Measurements from ENCODE around the gene CA14.
"Not testable (repeated sequence)": the region's sequence is repeated elsewhere in the genome, so short reads cannot be mapped to it uniquely, and the experiment has no call there.

Gene CA14

DNA sequence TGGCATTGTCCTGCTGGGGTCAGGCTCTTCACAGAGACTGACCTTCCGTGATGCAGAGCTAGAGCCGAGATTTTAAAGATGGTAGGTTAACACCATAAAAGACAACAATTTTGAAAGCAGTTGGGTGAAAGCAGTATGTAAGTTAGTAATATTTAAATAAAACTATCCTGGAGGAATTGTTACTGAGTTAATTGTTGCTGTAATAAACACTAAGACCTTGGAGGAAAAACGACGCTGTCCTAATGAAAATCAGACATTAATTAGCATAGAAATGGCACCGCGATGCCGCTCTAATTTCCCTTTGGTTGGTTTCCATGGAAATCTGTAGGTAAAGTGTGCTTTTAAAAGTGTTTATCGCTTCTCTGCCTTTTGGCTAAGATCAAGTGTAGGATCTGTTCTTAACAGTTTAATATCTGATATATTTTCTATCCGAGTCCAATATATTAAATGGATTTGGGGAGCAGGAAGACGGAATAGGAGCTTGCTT is 20.9 kb upstream of the CA14 start:
- no peak for DNase-seq

DNA sequence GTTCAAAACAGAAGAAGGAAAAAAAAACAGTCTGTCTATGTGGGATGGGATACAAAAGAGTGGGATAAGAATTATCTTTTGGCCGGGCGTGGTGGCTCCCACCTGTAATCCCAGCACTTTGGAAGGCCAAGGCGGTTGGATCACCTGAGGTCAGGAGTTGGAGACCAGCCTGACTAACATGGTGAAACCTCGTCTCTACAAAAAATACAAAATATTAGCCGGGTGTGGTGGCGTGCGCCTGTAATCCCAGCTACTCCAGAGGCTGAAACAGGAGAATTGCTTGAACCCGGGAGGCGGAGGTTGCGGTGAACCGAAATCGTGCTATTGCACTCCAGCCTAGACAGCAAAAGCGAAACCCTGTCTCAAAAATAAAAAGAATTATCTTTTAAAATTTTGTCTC is 20.4 kb upstream of the CA14 start:
- not testable (repeated sequence) for DNase-seq

DNA sequence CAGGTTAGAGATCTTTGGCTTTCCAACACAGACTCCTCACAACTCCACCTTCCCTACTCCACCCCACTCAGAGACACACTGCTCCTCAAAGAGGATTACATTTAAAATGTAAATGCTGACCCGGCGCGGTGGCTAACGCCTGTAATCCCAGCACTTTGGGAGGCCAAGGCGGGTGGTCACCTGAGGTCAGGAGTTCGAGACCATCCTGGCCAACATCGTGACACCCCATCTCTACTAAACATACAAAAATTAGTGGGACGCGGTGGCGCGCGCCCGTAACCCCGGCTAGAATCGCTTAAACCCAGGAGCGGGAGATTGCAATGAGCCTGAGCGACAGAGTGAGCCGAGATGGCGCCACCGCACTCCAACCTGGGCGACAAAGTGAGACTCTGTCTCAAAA is 19.8 kb upstream of the CA14 start:
- no peak for DNase-seq

DNA sequence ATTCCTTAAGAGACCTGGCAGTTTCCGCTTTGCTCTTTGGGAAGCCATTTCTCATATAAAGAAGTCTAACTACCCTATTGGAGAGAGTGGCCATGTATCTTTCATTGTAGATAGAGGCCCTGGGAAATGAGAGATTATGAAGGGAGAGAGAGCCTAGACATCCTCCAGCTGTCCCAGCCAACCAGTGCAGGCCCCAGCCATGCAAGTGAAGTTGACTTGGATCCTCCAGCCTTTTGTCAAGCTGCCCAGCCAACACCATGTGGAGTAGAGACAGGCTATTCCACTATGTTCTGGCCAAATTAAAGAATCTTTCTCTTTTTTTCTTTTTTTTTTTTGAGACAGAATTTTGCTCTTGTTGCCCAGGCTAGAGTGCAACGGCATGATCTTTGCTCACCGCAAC is 14.6 kb upstream of the CA14 start:
- no peak for DNase-seq

DNA sequence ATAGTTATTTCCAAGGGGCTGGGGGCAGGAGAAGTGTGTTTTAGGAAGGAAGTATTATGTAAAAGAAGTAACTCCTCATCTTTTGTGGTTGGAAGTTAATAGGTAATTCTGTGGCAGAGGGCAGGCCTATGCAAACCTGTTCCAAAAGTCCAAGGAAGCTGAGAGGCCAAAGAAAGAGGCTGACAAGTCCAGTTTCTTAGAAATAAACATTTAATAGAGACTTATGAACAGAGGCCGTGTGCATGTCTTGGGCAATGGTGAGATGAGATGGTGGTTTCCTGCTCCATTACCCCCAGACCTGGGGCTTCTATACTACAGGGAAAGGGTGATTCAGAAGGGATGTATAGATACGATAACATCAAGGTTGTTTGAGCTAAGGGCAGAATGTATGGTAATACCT is 7.6 kb upstream of the CA14 start:
- no peak for DNase-seq

DNA sequence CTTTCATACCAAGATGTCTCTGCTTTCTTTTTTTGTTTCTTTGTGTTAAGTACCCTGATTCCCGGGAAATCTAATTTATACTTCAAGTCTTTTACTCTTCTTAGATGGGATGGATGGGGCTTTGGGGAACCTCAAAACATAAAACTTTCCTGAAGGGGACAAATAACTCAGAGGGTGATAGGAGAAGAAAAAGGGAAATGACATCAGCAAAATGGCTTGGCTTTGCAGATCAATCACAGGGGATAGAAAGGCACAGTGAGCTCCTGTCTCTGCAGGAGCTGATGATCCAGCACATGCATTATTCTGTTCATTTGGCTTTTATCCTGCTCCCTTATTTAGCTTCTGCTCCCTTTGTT is 1.4 kb upstream of the CA14 start:
- DNase-seq = no peak

DNA sequence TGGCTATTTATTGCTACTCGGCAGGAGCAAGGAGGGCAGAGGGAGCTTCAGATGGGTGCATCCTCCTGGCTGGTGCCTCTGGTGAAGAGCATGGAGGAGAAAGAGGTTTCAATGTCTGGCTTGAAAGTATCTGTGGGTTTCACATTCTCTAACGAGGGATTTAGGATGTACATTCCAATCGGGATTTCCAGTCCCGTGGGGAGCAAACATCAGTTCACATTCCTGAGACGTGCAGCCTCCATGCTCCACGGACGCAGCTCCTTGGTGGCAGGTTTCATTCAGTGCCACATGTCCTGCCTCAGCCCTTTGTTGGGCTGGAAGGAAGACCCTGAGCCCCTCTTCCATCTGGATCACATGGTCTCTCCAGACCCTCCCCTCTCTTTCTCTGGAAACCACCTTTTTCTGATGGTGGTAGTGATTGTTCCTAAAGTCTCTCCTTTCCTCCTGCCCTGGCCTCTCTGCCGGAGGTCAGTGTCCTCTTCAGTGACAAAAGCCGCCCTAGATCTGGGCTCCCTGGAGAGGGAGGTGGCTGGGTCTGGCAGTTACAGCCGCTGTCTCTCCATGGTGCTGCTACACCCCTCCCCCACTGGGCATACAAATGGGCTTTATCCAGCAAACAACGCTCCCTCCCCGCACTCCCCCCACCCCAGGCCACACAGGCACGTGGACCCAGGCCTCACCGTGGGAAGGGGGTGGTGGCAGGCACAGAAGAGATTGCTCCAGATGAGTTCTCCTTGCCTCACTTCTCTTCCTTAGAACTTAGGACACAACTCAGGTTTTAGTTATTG is 826 bp upstream of the CA14 start:
- no peak for DNase-seq

DNA sequence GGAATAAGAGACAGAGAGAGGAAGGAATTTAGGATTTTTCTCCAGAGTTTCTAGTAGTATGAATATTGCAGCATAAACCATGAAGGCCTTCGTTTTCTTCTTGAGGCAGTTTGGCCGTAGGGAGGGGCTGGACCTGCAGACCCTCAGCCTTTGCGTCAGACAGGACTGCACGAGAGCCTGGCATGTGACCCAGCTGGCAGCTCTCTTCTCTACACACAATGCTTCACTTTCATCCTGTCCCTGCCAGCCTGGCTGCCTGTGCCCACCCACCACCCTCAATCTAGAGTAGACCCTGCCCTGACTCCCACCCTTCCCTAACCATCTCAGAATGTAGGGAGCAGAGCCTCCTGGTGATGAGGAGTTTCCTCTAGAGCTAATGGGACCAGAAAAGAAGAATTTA is 1.6 kb downstream of the CA14 start:
- no peak for DNase-seq

DNA sequence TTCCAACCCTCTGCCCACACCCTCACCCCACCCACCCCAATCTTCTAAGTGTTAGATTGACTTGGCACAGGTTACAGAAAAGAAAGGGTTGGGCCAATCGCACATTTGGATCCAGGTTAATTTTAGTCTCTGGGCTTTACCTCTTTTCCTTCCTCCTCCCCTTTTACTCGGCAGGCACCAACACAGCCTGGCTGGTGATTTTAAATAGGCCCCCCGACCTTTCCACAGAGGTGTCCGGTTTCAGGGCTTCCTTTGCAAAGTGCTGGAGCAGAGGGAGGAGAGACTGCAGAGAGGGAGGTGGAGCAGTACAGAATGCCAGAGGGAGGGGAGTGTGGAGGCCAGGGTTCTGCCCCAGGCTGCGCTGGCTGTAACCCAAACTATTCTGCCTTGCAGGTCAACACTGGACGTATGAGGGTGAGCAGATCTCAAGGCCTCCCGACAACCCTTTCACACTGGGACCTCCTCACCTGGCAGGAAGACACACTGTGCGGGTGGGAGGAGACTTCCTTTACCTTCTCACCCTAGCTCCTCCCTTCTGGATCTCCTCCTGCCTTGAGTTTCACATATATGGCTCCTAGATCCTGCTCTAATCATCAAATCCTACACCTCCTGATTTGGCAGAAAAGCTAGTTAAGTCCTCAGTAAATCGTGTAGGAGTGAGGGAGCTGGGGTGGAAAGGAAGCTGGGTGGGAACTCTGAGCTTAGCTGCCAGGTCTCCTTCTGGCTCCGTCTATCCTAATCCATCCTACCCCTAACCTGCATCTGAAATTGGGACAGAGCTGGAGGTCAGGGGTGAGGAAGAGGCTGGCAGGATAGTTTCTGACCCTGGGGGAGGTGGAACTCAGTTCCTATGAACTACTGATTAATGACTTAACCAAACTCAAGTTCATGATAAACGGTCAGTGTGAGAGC is 2.4 kb downstream of the CA14 start:
- DNase-seq = no peak

DNA sequence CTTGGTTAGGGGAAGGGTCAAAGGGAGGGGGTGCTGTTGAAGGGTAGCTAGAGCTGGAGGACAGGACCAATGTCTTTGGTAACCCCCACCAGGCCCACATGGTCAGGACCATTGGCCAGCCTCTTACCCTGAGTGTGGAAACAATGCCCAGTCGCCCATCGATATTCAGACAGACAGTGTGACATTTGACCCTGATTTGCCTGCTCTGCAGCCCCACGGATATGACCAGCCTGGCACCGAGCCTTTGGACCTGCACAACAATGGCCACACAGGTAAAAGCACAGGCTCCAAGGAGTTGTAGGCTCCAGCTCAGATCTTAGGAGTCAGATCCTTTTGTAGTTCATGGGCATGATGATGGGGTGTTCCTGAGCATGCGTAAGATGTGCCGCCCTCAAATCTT is 3.8 kb downstream of the CA14 start:
- no peak for DNase-seq

DNA sequence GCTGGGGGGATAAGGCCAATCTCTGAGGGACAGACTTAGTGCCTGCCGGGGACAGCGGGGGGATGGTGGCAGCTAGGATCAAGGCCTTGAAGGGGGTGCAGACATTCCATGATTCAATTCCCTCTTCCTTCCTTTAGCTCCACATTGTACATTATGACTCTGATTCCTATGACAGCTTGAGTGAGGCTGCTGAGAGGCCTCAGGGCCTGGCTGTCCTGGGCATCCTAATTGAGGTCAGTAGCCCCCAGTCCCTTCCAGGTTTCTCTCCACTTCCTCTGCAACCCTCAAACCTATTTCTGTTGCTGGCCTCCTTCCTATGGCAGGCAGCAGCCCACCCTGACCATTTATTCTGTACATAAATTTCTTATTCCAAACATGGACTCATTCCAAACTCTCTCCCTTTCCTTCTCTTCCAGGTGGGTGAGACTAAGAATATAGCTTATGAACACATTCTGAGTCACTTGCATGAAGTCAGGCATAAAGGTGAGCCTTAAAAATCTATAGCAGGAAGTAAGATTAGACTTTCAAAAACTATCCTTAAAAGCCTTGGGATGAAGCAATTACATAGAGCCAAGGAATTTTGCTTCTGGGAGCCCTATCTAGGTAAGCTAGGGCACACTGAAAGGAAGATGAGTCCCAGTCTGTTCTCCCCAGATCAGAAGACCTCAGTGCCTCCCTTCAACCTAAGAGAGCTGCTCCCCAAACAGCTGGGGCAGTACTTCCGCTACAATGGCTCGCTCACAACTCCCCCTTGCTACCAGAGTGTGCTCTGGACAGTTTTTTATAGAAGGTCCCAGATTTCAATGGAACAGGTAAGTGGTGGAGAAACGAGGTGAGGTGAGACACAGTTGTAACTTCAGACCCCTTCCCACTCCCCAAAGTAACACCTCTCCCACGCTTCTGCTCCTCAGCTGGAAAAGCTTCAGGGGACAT is 5.1 kb downstream of the CA14 start:
- DNase-seq = no peak

DNA sequence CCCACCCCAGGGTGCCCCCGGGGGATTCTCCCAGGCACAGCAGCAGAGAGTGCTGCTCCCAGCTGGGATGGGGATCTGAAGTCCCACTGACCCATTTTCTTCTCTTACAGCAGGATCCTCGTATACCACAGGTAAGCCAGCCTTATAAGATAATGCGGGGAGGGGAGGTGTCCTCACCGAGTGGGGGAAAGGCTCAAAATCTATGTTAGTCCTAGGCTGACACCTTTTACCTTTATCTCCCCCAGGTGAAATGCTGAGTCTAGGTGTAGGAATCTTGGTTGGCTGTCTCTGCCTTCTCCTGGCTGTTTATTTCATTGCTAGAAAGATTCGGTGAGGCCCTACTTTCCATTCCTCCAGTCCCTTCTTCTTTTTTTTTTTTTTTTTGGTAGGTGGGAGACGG is 6.0 kb downstream of the CA14 start:
- DNase-seq = no peak

DNA sequence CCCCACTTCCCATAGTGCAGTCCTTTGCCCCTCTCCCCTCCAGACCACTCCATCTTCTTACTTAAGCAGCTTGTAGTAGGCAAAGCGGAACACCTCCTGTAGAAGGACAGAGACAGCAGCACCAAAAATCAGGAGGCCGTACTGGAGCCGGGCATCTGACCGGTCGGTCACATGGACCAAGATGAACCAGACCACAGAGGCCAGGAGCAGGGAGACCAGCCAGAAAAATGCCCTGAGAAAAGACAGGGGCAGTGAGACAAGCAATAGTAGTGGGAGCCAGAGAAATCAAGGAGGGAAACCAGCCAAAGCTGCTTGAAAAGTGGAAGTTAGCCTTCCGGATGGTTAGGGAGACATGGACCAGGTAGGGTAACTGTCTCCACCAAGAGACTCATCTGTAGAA is 10.3 kb downstream of the CA14 start:
- no peak for DNase-seq

DNA sequence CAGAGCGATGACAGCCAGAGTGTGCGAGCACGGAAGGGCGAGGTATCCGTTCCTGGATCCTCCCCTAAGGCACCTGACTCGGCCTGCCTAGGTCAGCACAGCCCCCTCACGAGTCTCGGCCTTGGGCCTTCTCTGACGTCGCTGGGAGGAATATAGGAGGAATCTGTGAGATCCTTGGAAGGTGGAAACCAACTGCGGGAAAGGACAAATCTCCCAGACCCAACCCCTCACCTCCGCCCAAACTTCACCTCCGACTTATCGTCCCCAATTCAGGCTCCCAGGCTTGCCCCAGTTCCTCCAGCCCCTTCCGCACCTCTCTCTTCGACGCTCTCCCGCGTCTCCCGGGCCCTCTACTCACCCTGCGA is 10.7 kb downstream of the CA14 start:
- no peak for DNase-seq

DNA sequence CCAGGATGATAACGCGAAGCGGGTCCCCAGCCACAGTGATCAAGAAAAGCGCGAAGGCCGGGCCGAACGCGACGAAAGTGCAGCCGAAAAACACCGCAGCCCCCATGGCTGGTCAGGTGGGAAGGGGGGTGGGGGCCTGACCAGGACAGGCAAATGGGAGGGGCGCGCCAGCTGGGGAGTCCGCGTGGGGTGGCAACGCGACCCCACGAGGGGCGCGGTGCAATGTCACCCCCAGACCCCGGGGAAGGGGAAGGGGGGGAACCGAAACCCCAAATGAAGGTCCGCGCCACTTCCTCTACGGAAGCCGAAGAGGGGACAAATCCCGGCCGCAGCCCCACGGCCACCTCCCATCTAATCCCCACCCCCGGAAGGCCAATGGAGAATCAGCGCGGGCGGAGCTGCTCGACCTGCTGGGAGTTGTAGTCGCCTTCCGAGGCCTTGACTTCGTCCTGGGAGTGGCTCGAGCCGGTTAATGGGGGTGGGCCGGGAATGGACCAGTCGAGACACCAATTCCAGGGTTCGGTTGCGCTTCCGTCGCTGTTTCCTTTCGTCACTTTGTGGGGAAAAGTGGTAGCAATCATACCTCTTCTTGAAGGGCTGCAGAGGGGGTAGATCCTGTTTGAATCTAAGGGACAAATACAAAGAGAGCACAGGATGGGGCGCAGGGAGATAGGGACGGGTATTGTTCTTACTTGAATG is 11.3 kb downstream of the CA14 start, which contains the start of gene APH1A:
APH1A (minus strand) TSS at position 312 of the 699 bp plus-strand sequence; CDS start at position 106, 206 bp downstream.
- peak; percentile 97 for DNase-seq

DNA sequence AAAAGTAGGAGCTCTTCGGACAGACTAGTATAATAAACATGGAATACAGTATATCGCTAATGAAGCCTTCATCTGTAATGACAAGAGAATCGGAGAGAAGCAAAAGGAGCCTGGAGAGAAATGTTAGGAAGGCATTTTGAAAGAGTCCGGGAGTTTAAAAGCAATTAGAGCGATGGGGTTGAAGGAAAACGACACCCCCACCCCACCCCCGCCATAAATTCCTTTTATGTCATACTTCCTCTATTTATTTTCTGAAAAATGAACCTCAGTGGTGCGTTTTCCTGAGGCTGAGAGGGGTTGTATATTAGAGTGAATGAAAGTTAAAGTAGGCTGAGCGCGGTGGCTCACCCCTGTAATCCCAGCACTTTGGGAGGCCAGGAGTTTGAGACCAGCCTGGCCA is 11.9 kb downstream of the CA14 start:
- peak; percentile 29 for DNase-seq

DNA sequence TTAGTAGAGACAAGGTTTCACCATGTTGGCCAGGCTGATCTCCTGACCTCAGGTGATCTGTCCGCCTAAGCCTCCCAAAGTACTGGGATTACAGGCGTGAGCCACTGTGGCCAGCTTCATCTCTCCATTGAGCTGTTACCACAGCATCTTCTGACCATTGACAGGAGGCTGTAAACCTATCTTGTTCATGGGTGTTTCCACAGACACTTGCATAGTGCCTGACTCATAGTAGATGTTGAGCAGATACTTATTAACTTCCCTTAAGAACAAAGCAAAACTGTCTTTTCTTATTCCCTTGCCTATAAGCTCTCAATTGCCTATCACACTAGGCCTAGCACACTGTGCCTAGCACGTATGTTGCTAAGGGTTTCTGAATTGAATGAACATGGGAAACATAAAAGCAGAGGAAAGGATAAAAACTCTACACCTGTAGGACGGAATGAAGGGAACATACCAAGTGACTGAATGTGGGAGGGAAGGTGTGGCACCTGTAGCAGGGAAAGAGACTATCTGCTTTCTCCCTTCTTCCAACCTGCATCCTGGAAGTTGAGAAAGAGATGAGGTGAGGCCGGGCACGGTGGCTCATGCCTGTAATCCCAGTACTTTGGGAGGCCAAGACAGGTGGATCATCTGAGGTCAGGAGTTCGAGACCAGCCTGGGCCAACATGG is 13.9 kb downstream of the CA14 start:
- DNase-seq = peak; percentile 43

DNA sequence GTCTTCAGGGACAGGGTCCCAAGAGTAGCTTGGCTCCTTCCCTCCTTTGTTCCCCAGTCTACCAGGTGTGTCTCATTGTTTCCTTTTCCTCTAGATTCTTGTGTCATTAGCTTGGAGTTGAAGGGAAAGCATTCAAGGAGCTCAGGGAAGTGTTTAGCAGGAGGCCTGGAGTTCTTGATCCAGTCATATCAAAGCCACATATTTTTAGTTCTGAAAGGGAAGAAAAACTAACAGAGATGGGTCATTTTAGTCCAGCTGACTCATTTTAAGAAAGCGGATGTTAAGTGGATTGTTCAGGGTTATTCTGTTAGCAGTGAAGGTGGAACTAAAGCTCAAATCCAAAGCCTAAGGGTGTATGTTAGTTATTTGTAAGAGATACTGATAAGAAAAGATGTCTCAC is 15.7 kb downstream of the CA14 start:
- peak; percentile 66 for DNase-seq

DNA sequence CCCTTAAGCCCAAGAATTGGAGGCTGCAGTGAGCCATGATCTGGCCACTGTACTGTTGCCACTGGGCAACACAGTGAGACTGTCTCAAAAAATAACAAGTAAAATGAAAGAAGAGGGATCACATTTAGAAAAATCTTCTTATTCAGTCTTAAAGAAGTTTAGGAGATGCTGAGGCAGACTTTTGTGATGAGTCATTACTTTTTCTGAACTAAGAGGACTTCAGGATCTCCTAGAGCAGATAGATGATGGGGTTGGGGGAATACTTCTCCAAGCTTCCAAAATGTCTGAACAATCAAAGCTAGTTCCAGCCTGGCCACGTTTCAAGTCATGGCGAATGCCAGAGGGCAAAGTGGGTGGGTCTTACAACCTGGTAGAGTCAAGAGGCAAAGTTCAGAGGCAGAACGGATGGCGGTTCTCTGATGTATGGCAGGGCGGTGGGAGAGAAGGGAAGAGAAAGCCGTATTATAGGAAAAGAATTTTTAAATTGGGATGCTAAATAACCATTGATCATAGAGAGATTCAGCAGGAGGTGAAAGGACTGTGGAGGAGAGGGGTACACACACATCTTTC is 22.6 kb downstream of the CA14 start:
- no peak for DNase-seq

DNA sequence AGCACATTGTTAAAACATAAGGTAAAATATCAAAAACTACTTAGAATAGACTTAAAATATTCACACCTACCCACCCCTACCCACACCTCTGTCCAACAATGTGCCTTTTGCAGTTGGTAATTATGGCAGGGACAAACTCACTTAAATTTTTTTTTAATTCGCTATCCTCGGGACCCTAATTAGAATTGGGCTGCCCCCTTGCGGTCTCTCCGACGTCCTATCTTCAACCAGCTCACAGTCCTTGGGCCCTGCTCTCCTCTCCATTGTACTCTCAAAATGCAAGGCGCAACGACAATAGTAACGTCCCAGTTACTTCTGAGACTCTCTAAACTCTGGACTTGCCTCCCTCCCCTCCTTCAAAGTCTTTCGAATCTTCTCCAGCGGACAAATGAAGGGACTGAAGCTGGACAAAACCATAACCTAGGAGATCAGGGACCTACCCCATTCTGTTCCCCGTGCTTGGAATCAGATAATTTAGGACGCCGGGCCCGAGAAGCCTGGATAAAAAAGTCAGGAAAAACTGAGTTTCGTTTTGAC is 23.7 kb downstream of the CA14 start:
- peak; percentile 50 for DNase-seq

All from MV-4-11 (cell line).